Left lung (tissue), 10 donors: ENCODE data around the gene ARHGAP5. TPM values are rescaled to one million over a fixed set of nuclear protein-coding genes. Genes with fewer than 3 reads are reported as not detected.

Experiments used
- ATAC-seq: fragments of 200-7000 bp; cut with Tn5 transposase; one replicate; pipeline ENCODE4 v1.9.1; 2020; ENCODE audit warnings: moderate library complexity
- DNase-seq, 4 donors: peaks; one replicate each; pipeline ENCODE4 v3.0.0-alpha.2; 2013 to 2020
- H3K27ac ChIP-seq, 2 donors: fragments of 200-600 bp; sonication (generic) in 1 of 2; one replicate each; pipeline versions ENCODE4 v1.5.0 to v1.8.0; 2020 to 2021
- H3K27me3 ChIP-seq, 2 donors: fragments of 200-600 bp; sonication (generic) in 1 of 2; one replicate each; pipeline versions ENCODE4 v1.5.0 to v1.8.0; 2020 to 2021
- H3K36me3 ChIP-seq, 2 donors: fragments of 200-600 bp; sonication (generic) in 1 of 2; one replicate each; pipeline versions ENCODE4 v1.5.0 to v1.8.0; 2020 to 2021
- H3K4me1 ChIP-seq, 2 donors: fragments of 200-600 bp; one replicate each; pipeline ENCODE4 v1.8.0; 2021
- H3K4me3 ChIP-seq, 2 donors: fragments of 200-600 bp; sonication (generic) in 1 of 2; one replicate each; pipeline versions ENCODE4 v1.5.0 to v1.8.0; 2020 to 2021; ENCODE audit warnings: mild to moderate bottlenecking in 1 of 2
- H3K9me3 ChIP-seq, 2 donors: fragments of 200-600 bp; sonication (generic) in 1 of 2; one replicate each; pipeline versions ENCODE4 v1.5.0 to v1.8.0; 2020 to 2021
- CTCF ChIP-seq, 2 donors: fragments of 200-600 bp; sonication (generic) in 1 of 2; IDR thresholded peaks; one replicate each; pipeline versions ENCODE4 v1.5.0 to v1.8.0; 2021; ENCODE audit warnings: antibody characterized with exemption in 2 of 2
- intact Hi-C, 2 donors: fragments of 100-400 bp; cut with DNase I; formaldehyde crosslinking; loops; one replicate each; pipeline versions ENCODE4 v1.11.2 to v1.14.2; 2022
- polyA plus RNA-seq, 6 donors: library from polyadenylated mRNA; unstranded; fragments of 120-200 nt; gene quantifications; one replicate each; pipeline ENCODE4 v1.2.1, GENCODE V29; 2013; ENCODE audit not compliant: insufficient read length in 6 of 6
- total RNA-seq, 2 donors: library from RNA; stranded (reverse); fragmentation: NEBNext Ultra II Directional; extraction: Animal tissue kit (Norgen Biotek cat#: 25700); gene quantifications; one replicate each; pipeline ENCODE4 v1.2.1, GENCODE V29; 2021
- donor health status: DM: no; HTN: yes; CAD: no.
- donor health status: DM: no; HTN: no; CAD: no.

Gene ARHGAP5
- total and polyA plus RNA-seq, 8 donors, result 74.4 to 103 (median 91.4) TPM

GRCh38 chr14:32206552-32206951, 129.4 kb downstream of the ARHGAP5 start:
- Histone ChIP-seq H3K27ac (no peak overlapping the region), H3K4me1 (peaks cover 9 to 22% of the 10 kb centered on the region in 2 donors), H3K36me3 (no peaks in the 10 kb centered on the region), H3K9me3 (no peaks in the 10 kb centered on the region), H3K27me3 (peaks cover 0 to 22% of the 10 kb centered on the region in 2 donors), H3K4me3 (no peak overlapping the region)
- DNase-seq, result no peak
- TF ChIP-seq CTCF (IDR thresholded peaks at IDR 0.05), result no peak
- intact Hi-C loops, result no loop called here
- no peak for ATAC-seq

- intact Hi-C loops, result no loop called here
- Histone ChIP-seq H3K4me1 (peaks cover 4 to 6% of the 10 kb centered on the region in 2 donors), H3K36me3 (no peaks in the 10 kb centered on the region), H3K4me3 (no peak overlapping the region), H3K27me3 (peaks cover 0 to 6% of the 10 kb centered on the region in 2 donors), H3K27ac (no peak overlapping the region), H3K9me3 (no peaks in the 10 kb centered on the region)
- no peak for DNase-seq
- TF ChIP-seq CTCF (IDR thresholded peaks at IDR 0.05), result no peak
- ATAC-seq, result no peak
These were observed 131.4 kb downstream of the ARHGAP5 start for GRCh38 chr14:32208490-32208889.

Other genes starting within 250 kb of the ARHGAP5 start
- not detected for gene RNU6-7, start 124.7 kb downstream of the ARHGAP5 start, total RNA-seq
- not detected for gene RNU6-7, start 124.7 kb downstream of the ARHGAP5 start, polyA plus RNA-seq
- gene RNU6-8, start 126.0 kb downstream of the ARHGAP5 start, total RNA-seq, result not detected
- gene RNU6-8, start 126.0 kb downstream of the ARHGAP5 start, polyA plus RNA-seq, result not detected